K562 (cell line): Measurements from ENCODE around the gene C1QL2. TPM values are rescaled to one million over a fixed set of nuclear protein-coding genes. Genes with fewer than 3 reads are reported as not detected.

ENCODE experiments used
- ATAC-seq: fragments of 200-7000 bp; cut with Tn5 transposase; 3 replicates; pipeline ENCODE4 v1.9.1; 2020; ENCODE audit warnings: moderate library complexity
- BruUV-seq: library from RNA; stranded (reverse); fragments of 400-500 nt; replicated peaks from 2 replicates; lab custom pipeline; 2021; lab: Mats Ljungman, UMichigan
- CTCF ChIA-PET: fragments of 300-600 bp; formaldehyde crosslinking; extraction: SDS; loops from one replicate; lab custom pipeline; 2021; ENCODE audit warnings: low intra/inter-chr PET ratio; lab: Yijun Ruan, JAX
- POLR2A ChIA-PET: fragments of 300-600, 350-650 bp; sonication (Branson Sonifier 250); formaldehyde crosslinking; extraction: SDS; loops from one replicate; lab custom pipeline; 2021; ENCODE audit warnings: antibody characterized with exemption, inconsistent platforms; lab: Yijun Ruan, JAX
- DNase-seq, 4 experiments: peaks; one replicate each; pipeline versions ENCODE4 v3.0.0 to v3.0.0-alpha.2; 2011 to 2018; ENCODE audit warnings: low spot score in 3 of 4, mixed read lengths in 3 of 4; ENCODE audit errors: extremely low read depth in 1 of 4
- FAIRE-seq: peaks from 2 replicates; lab custom pipeline; 2011; peaks lifted over from hg19 to GRCh38; lab: Jason Lieb, UNC
- H2AFZ ChIP-seq: 2 replicates; pipeline ENCODE4 v1.6.0; 2011; ENCODE audit warnings: low read depth, low read length, control low read depth, inconsistent platforms
- H3K27ac ChIP-seq: fragments of 200-600 bp; 3 replicates; pipeline ENCODE4 v1.8.0; 2011; ENCODE audit warnings: low read depth, mild to moderate bottlenecking, control low read depth, inconsistent platforms, low read length, moderate library complexity, mixed read lengths; ENCODE audit errors: extremely low read depth
- H3K27me3 ChIP-seq, 2 experiments: fragments of 300-600 bp in 1 of 2; 2 replicates in 1 of 2; 3 replicates in 1 of 2; pipeline versions ENCODE4 v1.6.0 to v1.8.0; 2011; ENCODE audit warnings: inconsistent platforms in 2 of 2, low read length in 2 of 2, mild to moderate bottlenecking in 1 of 2, mixed read lengths in 1 of 2, moderate library complexity in 1 of 2; ENCODE audit not compliant: control insufficient read depth in 2 of 2, insufficient read depth in 2 of 2
- H3K36me3 ChIP-seq: fragments of 300-600 bp; 3 replicates; pipeline ENCODE4 v1.8.0; 2011; ENCODE audit warnings: mild to moderate bottlenecking, low read length, inconsistent platforms; ENCODE audit not compliant: control insufficient read depth, insufficient read depth
- H3K4me1 ChIP-seq, 2 experiments: fragments of 200-600 bp in 1 of 2; replicated peaks in 1 of 2; 2 replicates in 1 of 2; 3 replicates in 1 of 2; pipeline versions ENCODE4 v1.5.1 to v1.8.0; 2011; ENCODE audit warnings: inconsistent platforms in 2 of 2, low read length in 2 of 2, mild to moderate bottlenecking in 1 of 2, mixed read lengths in 1 of 2, moderate library complexity in 1 of 2; ENCODE audit not compliant: control insufficient read depth in 2 of 2, insufficient read depth in 2 of 2
- H3K4me2 ChIP-seq: 2 replicates; pipeline ENCODE4 v1.6.1; 2011; ENCODE audit warnings: low read length, control low read depth, inconsistent platforms, mixed read lengths; ENCODE audit not compliant: insufficient read depth
- H3K4me3 ChIP-seq: fragments of 200-600 bp; sonication (generic), shearing (Covaris generic); 2 replicates; pipeline ENCODE4 v1.5.1; 2016; ENCODE audit warnings: control low read depth, inconsistent platforms
- H3K79me2 ChIP-seq: fragments of 200-600 bp; 3 replicates; pipeline ENCODE4 v1.8.0; 2011; ENCODE audit warnings: low read length, inconsistent platforms; ENCODE audit not compliant: control insufficient read depth, insufficient read depth
- H3K9ac ChIP-seq, 2 experiments: 2 replicates each; pipeline versions ENCODE4 v1.6.0 to v1.6.1; 2011; ENCODE audit warnings: low read depth in 2 of 2, low read length in 2 of 2, control low read depth in 1 of 2, inconsistent platforms in 1 of 2, mild to moderate bottlenecking in 1 of 2, mixed read lengths in 1 of 2; ENCODE audit not compliant: insufficient read depth in 1 of 2
- H3K9me1 ChIP-seq: one replicate; pipeline ENCODE4 v1.6.0; 2011; ENCODE audit warnings: inconsistent platforms, mild to moderate bottlenecking, low read length, moderate library complexity; ENCODE audit not compliant: control insufficient read depth, insufficient read depth
- H3K9me3 ChIP-seq: replicated peaks from 2 replicates; pipeline ENCODE4 v1.5.1; 2011; ENCODE audit warnings: low read depth, low read length, inconsistent platforms; ENCODE audit not compliant: control insufficient read depth, insufficient read depth
- H4K20me1 ChIP-seq: replicated peaks from 2 replicates; pipeline ENCODE4 v1.6.1; 2011; ENCODE audit warnings: low read length, inconsistent platforms, mixed read lengths; ENCODE audit not compliant: control insufficient read depth, insufficient read depth
- RBM25 ChIP-seq: fragments of 200-400 bp; formaldehyde crosslinking; IDR thresholded peaks from 2 replicates; pipeline ENCODE4 v1.6.1; 2018; ENCODE audit warnings: low read length, low read depth, moderate library complexity; ENCODE audit not compliant: severe bottlenecking
- WGBS: fragments of 100-300 bp; shearing (Covaris generic); methylation state at CpG from one replicate; pipeline ENCODE4 v1.1.6; 2016; ENCODE audit warnings: low coverage, mixed read lengths; ENCODE audit not compliant: insufficient coverage; ENCODE audit errors: missing lambda C conversion rate; 5-methylcytosine and 5-hydroxymethylcytosine counted together
- in situ Hi-C: fragments of 300-500 bp; cut with MboI; formaldehyde crosslinking; loops from 4 replicates; pipeline ENCODE4 v1.15.0; 2018; ENCODE audit warnings: inconsistent platforms, mixed read lengths
- intact Hi-C: fragments of 100-400 bp; cut with micrococcal nuclease; formaldehyde crosslinking; loops from 2 replicates; pipeline ENCODE4 v1.14.2; 2022
- polyA plus RNA-seq, 8 experiments: library from polyadenylated mRNA; depleted of rRNA in 4 of 8; stranded (reverse) in 5 of 8; unstranded in 3 of 8; fragments of >200 nt; fragmentation: Nextera tagmentation in 2 of 8; fragmentation: Illumina TruSeq in 1 of 8; extraction: Ambion mirVana in 2 of 8; extraction: Trizol in 1 of 8; gene quantifications; 2 replicates each; pipeline versions ENCODE4 v1.2.1 to v1.2.3, GENCODE V29; 2011 to 2014; ENCODE audit warnings: inconsistent platforms in 1 of 8, missing spikeins in 1 of 8
- total RNA-seq, 7 experiments: library from RNA; depleted of rRNA in 6 of 7; stranded (reverse); fragments of >200 nt in 6 of 7; fragmentation: Illumina TruSeq in 2 of 7; extraction: Trizol in 2 of 7; gene quantifications; 2 replicates each; pipeline versions ENCODE4 v1.2.1 to v1.2.3, GENCODE V29; 2011 to 2021; ENCODE audit warnings: low replicate concordance in 1 of 7
- TF ChIP-seq, protein P1 (sequence below): sonication (generic); formaldehyde crosslinking; IDR thresholded peaks from 2 replicates; pipeline ENCODE4 v1.8.1; 2023; ENCODE audit warnings: mild to moderate bottlenecking, missing genetic modification reagents

Gene C1QL2
- total and polyA plus RNA-seq, 9 of the 15 experiments (the other 6 are each of a cell fraction or from before 2014, with no cell fraction given) = not detected

DNA sequence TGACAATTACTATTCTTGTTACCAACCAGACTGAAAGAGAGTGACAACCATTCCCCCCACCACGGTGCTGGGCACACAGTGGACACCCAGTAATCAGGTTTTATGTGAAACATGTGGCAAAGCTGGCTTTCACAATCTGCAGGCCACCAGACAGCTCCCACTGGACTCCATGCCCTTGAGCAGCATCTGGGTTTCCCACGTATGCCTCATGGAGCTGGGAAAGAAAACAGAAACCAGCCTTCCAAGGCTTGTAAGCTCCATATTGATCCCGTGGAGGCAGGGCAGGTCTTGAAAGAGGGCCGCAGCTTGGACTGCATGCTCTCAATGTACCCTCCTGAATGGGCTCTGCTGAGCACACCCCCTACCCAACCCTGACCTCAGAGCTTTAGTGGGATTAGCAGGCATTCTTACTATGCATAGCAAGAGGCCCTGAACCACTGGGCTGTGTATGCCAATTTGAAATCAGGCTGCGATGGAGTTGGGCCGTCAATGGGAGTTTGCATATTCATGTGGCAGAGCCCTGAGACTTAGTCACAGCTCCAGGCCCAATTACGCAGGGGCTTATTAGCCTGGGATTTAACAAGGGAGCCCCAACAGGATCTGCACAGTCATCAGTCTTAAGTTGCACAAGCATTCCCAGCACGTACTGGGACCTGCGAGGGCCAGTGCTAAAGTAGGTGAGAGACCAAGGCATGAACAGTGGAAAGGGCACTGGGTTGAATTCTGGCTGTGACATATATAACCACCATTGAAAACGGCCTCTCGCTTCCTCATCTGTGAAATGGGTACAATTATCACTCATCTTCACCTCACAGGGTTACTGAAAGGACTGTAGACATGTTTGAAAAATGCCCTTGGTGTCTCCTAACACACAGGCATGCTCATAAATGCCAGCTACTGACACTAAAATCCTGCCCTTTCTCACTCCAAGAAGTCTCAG is 10.5 kb downstream of the C1QL2 start:
- TF ChIP-seq, protein P1, sequence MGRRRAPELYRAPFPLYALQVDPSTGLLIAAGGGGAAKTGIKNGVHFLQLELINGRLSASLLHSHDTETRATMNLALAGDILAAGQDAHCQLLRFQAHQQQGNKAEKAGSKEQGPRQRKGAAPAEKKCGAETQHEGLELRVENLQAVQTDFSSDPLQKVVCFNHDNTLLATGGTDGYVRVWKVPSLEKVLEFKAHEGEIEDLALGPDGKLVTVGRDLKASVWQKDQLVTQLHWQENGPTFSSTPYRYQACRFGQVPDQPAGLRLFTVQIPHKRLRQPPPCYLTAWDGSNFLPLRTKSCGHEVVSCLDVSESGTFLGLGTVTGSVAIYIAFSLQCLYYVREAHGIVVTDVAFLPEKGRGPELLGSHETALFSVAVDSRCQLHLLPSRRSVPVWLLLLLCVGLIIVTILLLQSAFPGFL (CRISPR knock-in tag) = no peak
- TF ChIP-seq RBM25 = peak; percentile 3
- in situ Hi-C loops (no loop called here), intact Hi-C loops (no loop called here)
- ChIA-PET POLR2A (interaction anchor here (0.6 to 0.7 kb wide), 3 partner anchors 9 to 906 kb away, joined by 3 to 4 read pairs (median 3); no protein-coding TSS in a partner anchor), CTCF (no interaction called here)
- Histone ChIP-seq H3K9ac (no peak overlapping the region), H2AFZ (no peak overlapping the region), H3K9me1 (no peaks in the 10 kb centered on the region), H3K4me3 (no peak overlapping the region), H3K4me1 (no peaks in the 10 kb centered on the region), H4K20me1 (no peaks in the 10 kb centered on the region; the same call in 1 of the 2 replicates), H3K27me3 (peaks cover under 1 to 17% of the 10 kb centered on the region in 2 experiments; a peak in 2 of 5 replicates), H3K9me3 (no peaks in the 10 kb centered on the region), H3K4me2 (no peak overlapping the region), H3K36me3 (no peaks in the 10 kb centered on the region), H3K79me2 (no peaks in the 10 kb centered on the region), H3K27ac (no peak overlapping the region)
- 0% methylated on average over 11 of the region's 11 CpGs for WGBS
- no TSS peak for BruUV-seq
- no peak for DNase-seq
- no peak for ATAC-seq
- FAIRE-seq = no peak
